ENCODE measurements around the gene GLOD5.

Gene GLOD5

DNA sequence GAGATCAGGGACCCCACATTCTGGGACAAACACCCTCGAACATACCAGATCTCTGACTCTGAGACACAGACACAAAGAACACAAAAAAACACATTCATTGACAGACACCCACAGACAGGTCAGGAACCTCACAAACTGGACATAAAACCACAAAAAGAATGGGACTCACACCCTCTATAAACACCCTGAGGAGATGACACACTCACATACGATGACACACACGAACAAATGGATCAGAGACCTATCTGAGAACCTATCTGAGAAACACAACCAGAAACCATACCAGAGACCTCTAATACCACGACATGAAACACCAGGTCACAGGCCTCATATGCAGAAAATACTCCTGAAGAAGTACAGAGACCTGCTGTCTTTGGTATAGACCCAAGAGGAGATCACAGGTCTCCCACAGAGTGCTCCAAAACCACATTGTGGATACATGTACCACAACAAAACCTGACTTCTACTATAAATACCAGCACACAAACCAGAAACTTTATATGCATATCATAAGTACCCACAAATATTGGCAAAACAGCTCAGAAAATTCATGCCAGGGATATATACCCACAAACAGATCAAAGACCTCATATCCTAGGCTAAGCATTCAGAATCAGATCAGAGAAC is 45.6 kb upstream of the GLOD5 start:
- Histone ChIP-seq H3K27ac (no peak overlapping the region), H3K36me3 (no peaks in the 10 kb centered on the region), H3K27me3 (no peaks in the 10 kb centered on the region), H3K9me3 (no peaks in the 10 kb centered on the region), H3K4me1 (ENCODE audit: control insufficient read depth in 1 of 2, insufficient read depth in 1 of 2, low read depth in 1 of 2, low read length in 1 of 2) (no peaks in the 10 kb centered on the region), H3K4me3 (ENCODE audit: low read depth in 1 of 2, low read length in 1 of 2) (no peak overlapping the region)
- TF ChIP-seq, protein P1, sequence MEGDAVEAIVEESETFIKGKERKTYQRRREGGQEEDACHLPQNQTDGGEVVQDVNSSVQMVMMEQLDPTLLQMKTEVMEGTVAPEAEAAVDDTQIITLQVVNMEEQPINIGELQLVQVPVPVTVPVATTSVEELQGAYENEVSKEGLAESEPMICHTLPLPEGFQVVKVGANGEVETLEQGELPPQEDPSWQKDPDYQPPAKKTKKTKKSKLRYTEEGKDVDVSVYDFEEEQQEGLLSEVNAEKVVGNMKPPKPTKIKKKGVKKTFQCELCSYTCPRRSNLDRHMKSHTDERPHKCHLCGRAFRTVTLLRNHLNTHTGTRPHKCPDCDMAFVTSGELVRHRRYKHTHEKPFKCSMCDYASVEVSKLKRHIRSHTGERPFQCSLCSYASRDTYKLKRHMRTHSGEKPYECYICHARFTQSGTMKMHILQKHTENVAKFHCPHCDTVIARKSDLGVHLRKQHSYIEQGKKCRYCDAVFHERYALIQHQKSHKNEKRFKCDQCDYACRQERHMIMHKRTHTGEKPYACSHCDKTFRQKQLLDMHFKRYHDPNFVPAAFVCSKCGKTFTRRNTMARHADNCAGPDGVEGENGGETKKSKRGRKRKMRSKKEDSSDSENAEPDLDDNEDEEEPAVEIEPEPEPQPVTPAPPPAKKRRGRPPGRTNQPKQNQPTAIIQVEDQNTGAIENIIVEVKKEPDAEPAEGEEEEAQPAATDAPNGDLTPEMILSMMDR (IDR thresholded peaks at IDR 0.05) = no peak

DNA sequence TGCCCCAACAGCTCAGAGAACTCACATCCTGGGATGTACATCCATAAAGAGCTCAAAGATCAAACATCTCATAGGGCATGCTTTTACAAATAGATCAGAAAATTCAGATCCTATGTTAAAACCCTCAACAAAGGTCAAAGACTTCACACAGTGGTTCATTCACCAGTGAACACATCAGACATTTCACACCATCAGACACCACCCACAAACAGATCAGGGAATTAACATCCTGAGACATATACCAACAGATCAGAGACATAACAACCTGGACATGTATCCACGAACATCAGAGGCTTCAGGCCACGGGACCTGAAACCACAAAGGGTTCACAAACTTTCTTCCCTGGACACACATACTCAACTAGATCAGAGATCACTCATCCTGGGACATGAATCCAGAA is 41.6 kb upstream of the GLOD5 start:
- H3K27ac ChIP-seq = no peak overlapping the region
- no peaks in the 10 kb centered on the region for H3K4me1 ChIP-seq (ENCODE audit: control insufficient read depth in 1 of 2, insufficient read depth in 1 of 2, low read depth in 1 of 2, low read length in 1 of 2)
- H3K36me3 ChIP-seq = no peaks in the 10 kb centered on the region
- H3K4me3 ChIP-seq (ENCODE audit: low read depth in 1 of 2, low read length in 1 of 2) = no peak overlapping the region
- no peaks in the 10 kb centered on the region for H3K27me3 ChIP-seq
- TF ChIP-seq, protein P1 (IDR thresholded peaks at IDR 0.05) = no peak
- H3K9me3 ChIP-seq = no peaks in the 10 kb centered on the region

DNA sequence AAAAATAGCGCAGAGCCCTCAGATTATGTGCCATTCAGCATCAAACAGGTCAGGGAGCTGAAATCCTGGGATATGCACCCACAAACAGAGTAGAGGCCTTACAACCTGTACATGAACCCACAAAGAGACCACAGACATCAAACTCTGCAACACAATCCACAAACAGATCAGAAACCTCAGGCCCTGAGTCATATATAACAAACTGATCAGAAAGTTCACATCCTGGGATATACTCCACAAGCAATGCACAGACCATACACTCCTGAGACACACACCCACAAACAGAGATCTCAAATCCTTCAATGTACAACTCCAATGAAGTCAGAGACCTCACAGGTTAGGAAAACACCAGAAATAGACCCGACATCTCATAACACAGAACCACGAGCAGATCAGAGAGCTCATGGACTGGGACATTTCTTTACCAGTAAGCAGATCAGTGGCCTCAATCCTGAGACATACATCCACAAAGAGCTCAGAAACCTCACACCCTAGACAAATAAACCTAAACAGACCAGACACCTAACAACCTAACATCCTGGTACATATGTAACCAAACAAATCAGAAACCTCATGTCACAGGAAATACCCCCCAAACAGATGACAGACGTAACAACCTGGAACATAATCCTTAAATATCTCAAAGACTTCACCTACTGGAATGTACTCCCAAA is 40.8 kb upstream of the GLOD5 start:
- TF ChIP-seq, protein P1 (IDR thresholded peaks at IDR 0.05) = no peak
- H3K27me3 ChIP-seq = no peaks in the 10 kb centered on the region
- no peak overlapping the region for H3K4me3 ChIP-seq (ENCODE audit: low read depth in 1 of 2, low read length in 1 of 2)
- H3K9me3 ChIP-seq = no peaks in the 10 kb centered on the region
- H3K4me1 ChIP-seq (ENCODE audit: control insufficient read depth in 1 of 2, insufficient read depth in 1 of 2, low read depth in 1 of 2, low read length in 1 of 2) = no peaks in the 10 kb centered on the region
- H3K36me3 ChIP-seq = no peaks in the 10 kb centered on the region
- H3K27ac ChIP-seq = no peak overlapping the region

DNA sequence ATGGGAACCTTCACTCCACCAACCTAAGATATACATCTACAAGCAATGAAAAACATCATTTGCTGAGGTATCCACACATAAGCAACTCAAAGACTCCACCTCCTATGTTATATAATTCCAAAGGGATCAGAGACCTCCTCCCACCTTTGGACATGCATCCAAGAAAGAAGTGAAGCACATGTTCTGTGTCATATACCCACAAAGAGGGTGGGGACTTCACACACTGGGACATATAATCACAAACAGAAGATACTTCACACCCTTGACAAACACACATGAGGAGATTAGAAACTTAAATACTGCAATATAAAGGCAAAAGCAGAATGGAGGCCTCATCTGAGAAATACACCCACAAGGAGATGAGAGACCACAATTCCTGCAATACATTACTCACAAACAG is 39.6 kb upstream of the GLOD5 start:
- H3K27ac ChIP-seq = no peak overlapping the region
- no peaks in the 10 kb centered on the region for H3K4me1 ChIP-seq (ENCODE audit: control insufficient read depth in 1 of 2, insufficient read depth in 1 of 2, low read depth in 1 of 2, low read length in 1 of 2)
- no peaks in the 10 kb centered on the region for H3K36me3 ChIP-seq
- TF ChIP-seq, protein P1 (IDR thresholded peaks at IDR 0.05) = no peak
- H3K27me3 ChIP-seq = no peaks in the 10 kb centered on the region
- H3K4me3 ChIP-seq (ENCODE audit: low read depth in 1 of 2, low read length in 1 of 2) = no peak overlapping the region
- no peaks in the 10 kb centered on the region for H3K9me3 ChIP-seq

DNA sequence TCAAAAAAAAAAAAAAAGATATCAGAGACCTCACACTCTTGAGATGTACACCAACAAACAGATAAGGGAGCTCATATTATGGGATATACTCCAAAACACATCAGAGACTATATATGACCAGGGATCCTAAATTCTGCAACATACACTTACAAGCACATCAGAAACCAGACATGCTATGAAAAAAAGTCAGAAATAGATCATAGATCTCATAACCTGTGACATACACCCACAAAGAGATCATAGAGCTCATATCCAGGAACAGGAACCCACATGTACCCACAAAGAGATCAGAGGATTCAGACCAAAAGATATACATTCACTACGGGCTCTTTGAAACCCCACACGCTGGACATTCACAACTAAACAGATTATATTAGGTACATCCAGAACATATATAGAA is 35.0 kb upstream of the GLOD5 start:
- Histone ChIP-seq H3K9me3 (no peaks in the 10 kb centered on the region), H3K4me1 (ENCODE audit: control insufficient read depth in 1 of 2, insufficient read depth in 1 of 2, low read depth in 1 of 2, low read length in 1 of 2) (no peaks in the 10 kb centered on the region), H3K36me3 (no peaks in the 10 kb centered on the region), H3K27me3 (no peaks in the 10 kb centered on the region), H3K27ac (no peak overlapping the region), H3K4me3 (ENCODE audit: low read depth in 1 of 2, low read length in 1 of 2) (no peak overlapping the region)
- TF ChIP-seq, protein P1 (IDR thresholded peaks at IDR 0.05) = no peak
